ENCODE measurements around the gene SERPINE2.
"Not testable (repeated sequence)": the region's sequence is repeated elsewhere in the genome, so short reads cannot be mapped to it uniquely, and the experiment has no call there.

Gene SERPINE2

DNA sequence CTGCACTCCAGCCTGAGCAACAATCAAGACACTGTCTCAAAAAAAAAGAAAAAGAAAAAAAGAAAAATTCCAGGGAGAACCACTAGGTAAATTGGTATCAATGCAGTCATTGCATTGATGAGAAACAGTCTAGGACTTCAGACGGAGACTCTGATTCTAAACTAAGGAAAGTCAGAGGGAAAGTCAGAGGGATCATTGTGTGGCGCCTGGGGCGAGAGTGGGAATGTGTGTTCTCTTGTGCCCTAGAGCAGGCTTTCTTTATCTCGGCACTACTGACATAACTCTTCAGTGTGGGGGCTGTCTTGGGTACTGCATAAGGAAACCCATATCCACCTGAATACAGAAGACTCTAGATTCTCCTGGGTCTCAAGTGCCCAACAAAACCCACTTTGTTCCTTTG, 24.8 kb downstream of the SERPINE2 start:
- no peak for DNase-seq (ENCODE audit: low read depth)

GRCh38 chr2:224011837-224012236, 27.2 kb downstream of the SERPINE2 start:
- DNase-seq (ENCODE audit: low read depth), result no peak

GRCh38 chr2:224009605-224010315, 29.3 kb downstream of the SERPINE2 start:
- DNase-seq (ENCODE audit: low read depth), result no peak

GRCh38 chr2:224008702-224009261, 30.3 kb downstream of the SERPINE2 start:
- DNase-seq (ENCODE audit: low read depth), result no peak

DNA sequence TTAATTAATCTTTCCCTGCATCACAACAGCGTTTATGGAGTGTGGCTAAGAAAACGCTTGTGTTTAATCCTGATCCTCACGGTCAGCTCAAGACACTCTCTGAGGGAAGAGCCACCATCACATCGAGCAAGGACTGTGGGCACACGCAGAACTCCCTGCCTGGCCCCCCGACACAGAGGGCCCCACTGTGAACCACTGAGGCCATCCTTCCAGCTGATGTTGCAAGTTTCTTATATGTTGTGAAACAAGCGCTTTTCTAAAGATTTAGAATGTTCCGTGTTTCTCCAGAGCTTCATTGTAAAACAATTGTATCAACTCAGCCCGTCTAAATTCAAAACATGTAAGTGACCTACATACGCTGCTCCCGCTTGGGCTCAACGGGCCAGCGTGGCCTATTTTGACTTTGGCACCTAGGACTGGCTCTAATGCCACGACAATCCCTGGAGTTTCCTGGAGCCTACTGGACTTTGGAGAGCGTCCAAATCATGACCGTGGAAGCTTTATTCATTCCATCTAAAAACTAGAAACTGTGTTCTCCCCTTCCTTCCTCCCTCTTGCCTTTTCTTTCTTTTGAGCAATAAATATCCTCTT, 34.9 kb downstream of the SERPINE2 start:
- DNase-seq (ENCODE audit: low read depth), result no peak

- not testable (repeated sequence) for DNase-seq (ENCODE audit: low read depth)
Observed at GRCh38 chr2:224000662-224001061, 38.4 kb downstream of the SERPINE2 start.

GRCh38 chr2:223999862-224000261, 39.2 kb downstream of the SERPINE2 start:
- no peak for DNase-seq (ENCODE audit: low read depth)

GRCh38 chr2:223998948-223999347, 40.1 kb downstream of the SERPINE2 start:
- no peak for DNase-seq (ENCODE audit: low read depth)

- DNase-seq (ENCODE audit: low read depth), result no peak
Observed at GRCh38 chr2:223997938-223998337, 41.1 kb downstream of the SERPINE2 start.

DNA sequence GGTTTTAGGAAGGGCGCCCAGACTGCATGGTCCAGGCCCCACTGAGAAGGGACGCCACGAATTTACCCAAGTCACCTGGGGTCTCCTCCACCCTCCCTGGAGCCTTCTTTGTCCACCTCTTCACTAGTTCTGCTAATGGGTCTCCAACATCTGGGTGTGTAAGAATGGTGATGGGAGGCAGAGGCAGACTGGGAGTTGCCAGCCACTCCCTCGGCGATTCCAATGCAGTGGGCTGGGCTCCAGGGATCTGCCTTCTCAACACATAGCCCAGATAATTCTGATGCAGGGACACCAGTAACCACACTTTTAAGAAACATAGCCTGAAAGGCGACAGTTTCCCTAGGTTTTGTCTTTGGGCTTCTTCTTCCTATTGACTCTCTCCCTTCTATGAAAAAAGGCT, 42.7 kb downstream of the SERPINE2 start:
- no peak for DNase-seq (ENCODE audit: low read depth)

DNA sequence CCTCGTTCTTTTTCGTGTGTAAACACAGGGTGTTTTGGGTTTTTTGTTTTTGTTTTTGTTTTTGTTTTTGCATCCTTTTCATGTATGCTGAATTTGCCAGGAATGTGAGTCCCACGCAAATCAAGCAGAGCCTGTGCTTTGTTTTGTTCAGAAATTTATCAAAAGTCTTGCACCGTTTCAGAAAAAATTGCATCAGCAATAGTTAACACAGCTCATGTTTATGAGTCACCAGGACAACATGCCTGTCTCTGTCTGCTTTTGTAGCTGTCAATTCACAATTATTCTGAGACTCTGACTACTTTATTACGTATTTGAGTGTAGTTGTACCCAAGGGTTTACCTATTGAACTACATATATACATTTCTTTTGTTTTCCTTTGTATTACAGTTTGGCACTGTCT, 43.5 kb downstream of the SERPINE2 start:
- DNase-seq (ENCODE audit: low read depth), result no peak

GRCh38 chr2:223994562-223995162, 44.4 kb downstream of the SERPINE2 start:
- no peak for DNase-seq (ENCODE audit: low read depth)

DNA sequence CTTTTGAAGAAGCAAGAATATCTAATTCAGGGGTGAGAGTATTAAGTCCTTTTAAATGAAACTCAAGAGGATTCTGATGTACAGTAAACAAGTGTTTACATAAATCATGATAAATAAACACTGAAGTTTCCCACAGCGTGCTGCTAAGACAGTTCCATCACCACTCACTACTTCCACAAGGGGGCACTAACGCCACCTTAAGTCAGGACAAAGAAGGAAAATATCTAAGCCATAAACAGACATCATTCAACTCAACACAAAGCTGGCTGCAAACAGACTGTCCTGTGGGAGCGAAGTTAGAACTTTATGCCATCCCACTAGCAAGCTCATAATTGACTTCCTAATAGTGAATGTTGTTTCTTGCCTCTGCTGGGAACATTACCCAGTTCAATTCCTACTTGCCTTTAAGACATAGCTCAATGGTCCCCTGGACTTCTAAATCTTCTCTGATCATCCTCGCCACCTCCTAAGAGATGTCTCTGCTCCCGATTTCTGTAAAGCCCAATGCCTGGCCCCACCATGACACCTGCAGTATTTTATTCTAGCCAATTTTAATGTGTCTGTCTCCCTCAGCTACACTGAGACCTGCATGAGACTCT, 45.4 kb downstream of the SERPINE2 start:
- DNase-seq (ENCODE audit: low read depth), result peak; percentile 60

GRCh38 chr2:223991611-223992010, 47.5 kb downstream of the SERPINE2 start:
- no peak for DNase-seq (ENCODE audit: low read depth)

- DNase-seq (ENCODE audit: low read depth), result no peak
Observed at GRCh38 chr2:223989856-223990232, 49.2 kb downstream of the SERPINE2 start.

DNA sequence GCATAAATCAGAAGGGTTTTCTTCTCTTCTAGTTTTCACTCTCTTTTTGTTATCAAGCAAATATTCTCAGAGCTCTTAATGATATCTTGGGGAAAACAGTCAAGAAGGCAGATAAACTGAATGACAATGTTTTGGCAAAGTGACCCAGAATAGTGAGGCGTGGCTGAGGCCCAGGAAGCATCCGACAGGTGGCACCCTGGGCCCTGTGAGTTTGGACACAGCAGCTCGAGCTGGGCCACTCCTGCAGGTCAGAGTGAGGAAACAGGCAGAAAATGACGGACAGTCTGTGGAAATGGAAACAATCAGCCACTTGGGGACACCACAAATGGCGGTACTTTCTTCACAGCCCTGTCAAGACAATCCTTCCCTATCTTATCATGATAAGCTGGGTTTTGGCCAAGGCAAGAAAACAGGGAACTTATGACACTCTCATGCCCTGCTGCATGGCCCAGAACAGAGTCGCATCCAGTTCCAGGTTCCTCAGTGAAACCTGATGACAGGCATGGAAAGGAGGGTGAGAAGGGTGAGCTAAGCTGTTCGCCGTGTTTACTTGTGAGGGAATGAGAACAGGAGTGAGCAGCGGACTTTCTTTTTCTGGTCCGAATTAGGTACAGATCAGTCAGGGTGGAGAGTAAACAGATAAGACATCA, 49.8 kb downstream of the SERPINE2 start:
- DNase-seq (ENCODE audit: low read depth), result no peak

DNA sequence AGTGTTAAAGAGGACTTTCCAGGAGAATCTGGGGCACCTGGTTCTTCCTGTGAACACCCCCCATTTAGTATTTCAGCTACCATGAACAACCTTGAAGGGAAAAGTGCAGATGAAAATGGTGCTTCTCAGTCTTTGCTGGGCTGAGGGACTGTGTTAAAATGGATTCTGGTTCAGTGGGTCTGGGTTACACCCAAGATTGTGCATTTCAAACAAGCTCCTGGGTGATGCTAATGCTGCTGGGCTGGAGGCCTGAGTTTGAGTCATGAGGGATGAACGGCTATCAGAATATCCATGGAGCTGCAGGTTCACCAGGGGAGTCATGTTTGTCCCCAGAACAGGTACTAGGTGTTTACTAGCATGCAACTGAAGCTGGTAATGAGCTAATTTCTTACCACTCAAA, 57.8 kb downstream of the SERPINE2 start:
- DNase-seq (ENCODE audit: low read depth), result no peak

- no peak for DNase-seq (ENCODE audit: low read depth)
Observed at GRCh38 chr2:223980803-223981202, 58.3 kb downstream of the SERPINE2 start.

DNA sequence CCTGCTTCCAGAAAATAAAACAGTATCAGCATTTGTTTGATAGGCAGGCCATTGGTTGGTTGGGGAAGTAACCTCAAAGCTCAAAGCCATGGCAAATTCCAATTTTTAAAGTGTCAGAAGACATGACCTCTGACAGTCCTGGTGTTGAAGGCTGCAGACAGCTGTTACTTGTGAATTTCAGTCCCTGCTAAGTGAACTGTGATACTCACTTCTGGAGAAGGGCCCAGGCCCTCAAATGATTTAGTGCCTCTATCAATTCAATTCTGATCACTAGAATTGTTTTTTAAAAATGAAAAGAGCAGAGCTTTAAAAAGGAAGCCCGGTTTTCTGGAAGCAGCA, 58.7 kb downstream of the SERPINE2 start:
- no peak for DNase-seq (ENCODE audit: low read depth)

DNA sequence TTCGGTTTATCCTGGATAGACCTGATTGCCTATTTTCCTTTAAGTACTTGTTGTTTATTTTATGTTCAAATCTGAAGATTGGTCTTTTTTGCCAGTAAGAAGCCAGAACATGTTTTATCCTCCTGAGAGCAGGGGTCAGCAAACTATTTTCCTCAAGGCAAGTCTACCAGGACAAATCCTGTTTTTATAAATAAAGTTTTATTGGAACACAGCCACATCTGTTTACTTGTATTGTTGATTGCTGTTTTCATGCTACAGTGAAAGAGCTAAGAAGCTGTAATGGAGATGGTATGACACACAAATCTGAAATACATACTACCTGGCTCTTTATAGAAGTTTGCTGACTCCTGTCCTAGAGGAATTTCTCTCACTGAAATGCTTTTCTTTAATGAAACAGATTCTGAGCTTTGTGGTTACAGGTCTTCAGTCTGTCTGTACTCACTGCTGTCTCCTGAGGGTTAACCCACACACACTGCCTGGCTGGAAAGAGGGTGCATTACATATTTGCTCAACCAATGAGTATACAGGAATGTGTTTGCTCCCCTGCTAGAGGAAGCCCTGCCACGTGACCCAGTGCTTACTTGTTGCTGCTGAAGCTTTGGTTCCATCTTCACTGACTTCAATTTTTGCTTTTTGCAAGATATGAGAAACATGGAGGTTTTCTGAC, 59.2 kb downstream of the SERPINE2 start:
- DNase-seq (ENCODE audit: low read depth), result no peak

- no peak for DNase-seq (ENCODE audit: low read depth)
Observed at GRCh38 chr2:223978451-223978850, 60.6 kb downstream of the SERPINE2 start.

GRCh38 chr2:223976635-223977226, 62.4 kb downstream of the SERPINE2 start:
- no peak for DNase-seq (ENCODE audit: low read depth)

All from activated T-cell treated with anti-CD3 and anti-CD28 coated beads for 24 hours (primary cell).